Body of pancreas (tissue), 4 donors: ENCODE results near the gene MBNL1.

Source experiments
- CTCF ChIP-seq, 7 experiments: fragments of 450-650 bp in 4 of 7; fragments of 200-600 bp in 3 of 7; sonication (generic) in 3 of 7; IDR thresholded peaks; one replicate each; pipeline ENCODE4 v1.5.1; 2016 to 2019; ENCODE audit warnings: antibody characterized with exemption in 7 of 7
- POLR2A ChIP-seq, 3 donors: fragments of 450-650 bp; IDR thresholded peaks; one replicate each; pipeline ENCODE4 v1.6.1; 2016; ENCODE audit warnings: antibody characterized with exemption in 3 of 3, mild to moderate bottlenecking in 2 of 3

GRCh38 chr3:152459572-152459971, 190.8 kb downstream of the MBNL1 start:
- TF ChIP-seq POLR2A (IDR thresholded peaks at IDR 0.05) (no peak), CTCF (IDR thresholded peaks at IDR 0.05) (no peak)
